IMR-90 (cell line): ENCODE data around the gene CLNK. TPM values are rescaled to one million over a fixed set of nuclear protein-coding genes. Genes with fewer than 3 reads are reported as not detected.
A peak's percentile ranks its signal among the peaks of the same experiment; 100 is the strongest.

Experiments
- ATAC-seq: fragments of 200-7000 bp; cut with Tn5 transposase; 2 replicates; pipeline ENCODE4 v1.9.1; 2020; ENCODE audit warnings: low read depth, mild to moderate bottlenecking, moderate library complexity
- BruUV-seq: library from RNA; stranded (reverse); fragments of 400-500 nt; replicated peaks from 2 replicates; lab custom pipeline; 2021; lab: Mats Ljungman, UMichigan
- CTCF ChIA-PET: fragments of 300-600 bp; formaldehyde crosslinking; extraction: SDS; loops from one replicate; lab custom pipeline; 2021; ENCODE audit warnings: antibody characterized with exemption; lab: Yijun Ruan, JAX
- POLR2A ChIA-PET: fragments of 300-600 bp; sonication (Branson Sonifier 250); formaldehyde crosslinking; loops from one replicate; lab custom pipeline; 2022; ENCODE audit warnings: antibody characterized with exemption; ENCODE audit not compliant: unreplicated experiment; lab: Charles Lee
- DNase-seq: peaks from one replicate; pipeline ENCODE4 v3.0.0; 2013
- H2AFZ ChIP-seq: replicated peaks from 2 replicates; pipeline ENCODE3; 2013; ENCODE audit warnings: low read length, mild to moderate bottlenecking; ENCODE audit not compliant: poor library complexity
- H2AK5ac ChIP-seq: 2 replicates; pipeline ENCODE4 v1.6.1; 2013; ENCODE audit warnings: low read depth, low read length, inconsistent platforms
- H2AK9ac ChIP-seq: replicated peaks from 2 replicates; pipeline ENCODE3; 2013; ENCODE audit warnings: mild to moderate bottlenecking, low read depth, low read length, moderate library complexity; ENCODE audit not compliant: poor library complexity
- H2BK120ac ChIP-seq: 2 replicates; pipeline ENCODE4 v1.6.1; 2013; ENCODE audit warnings: low read depth, low read length, inconsistent platforms
- H2BK15ac ChIP-seq: 3 replicates; pipeline ENCODE4 v1.6.1; 2013; ENCODE audit warnings: low read depth, low read length, inconsistent platforms
- H2BK20ac ChIP-seq: 2 replicates; pipeline ENCODE4 v1.6.1; 2013; ENCODE audit warnings: low read depth, mild to moderate bottlenecking, inconsistent platforms, low read length, moderate library complexity
- H2BK5ac ChIP-seq: 2 replicates; pipeline ENCODE4 v1.6.1; 2013; ENCODE audit warnings: mild to moderate bottlenecking, low read depth, low read length, inconsistent platforms; ENCODE audit not compliant: poor library complexity, severe bottlenecking
- H3K14ac ChIP-seq: replicated peaks from 2 replicates; pipeline ENCODE4 v1.6.1; 2013; ENCODE audit warnings: low read depth, low read length, inconsistent platforms
- H3K18ac ChIP-seq: 2 replicates; pipeline ENCODE4 v1.6.1; 2013; ENCODE audit warnings: low read depth, low read length, control low read depth
- H3K23ac ChIP-seq: 2 replicates; pipeline ENCODE4 v1.6.1; 2013; ENCODE audit warnings: low read depth, low read length, inconsistent platforms
- H3K27ac ChIP-seq: 2 replicates; pipeline ENCODE4 v1.5.1; 2013; ENCODE audit warnings: mild to moderate bottlenecking, control low read depth, low read length; ENCODE audit not compliant: insufficient read depth
- H3K27me3 ChIP-seq: 2 replicates; pipeline ENCODE4 v1.6.1; 2013; ENCODE audit warnings: low read length; ENCODE audit not compliant: control insufficient read depth, insufficient read depth
- H3K36me3 ChIP-seq: 2 replicates; pipeline ENCODE4 v1.6.1; 2013; ENCODE audit warnings: low read length, mixed read lengths; ENCODE audit not compliant: control insufficient read depth, insufficient read depth
- H3K4ac ChIP-seq: 2 replicates; pipeline ENCODE4 v1.6.1; 2013; ENCODE audit warnings: low read depth, low read length, inconsistent platforms
- H3K4me1 ChIP-seq: 2 replicates; pipeline ENCODE4 v1.6.1; 2013; ENCODE audit warnings: low read length, mixed read lengths; ENCODE audit not compliant: control insufficient read depth, insufficient read depth
- H3K4me2 ChIP-seq: 2 replicates; pipeline ENCODE4 v1.6.1; 2013; ENCODE audit warnings: low read depth, mild to moderate bottlenecking, control low read depth, low read length, moderate library complexity
- H3K4me3 ChIP-seq: 2 replicates; pipeline ENCODE4 v1.5.1; 2013; ENCODE audit warnings: low read depth, mild to moderate bottlenecking, control low read depth, low read length, moderate library complexity; ENCODE audit not compliant: insufficient read depth
- H3K56ac ChIP-seq: 2 replicates; pipeline ENCODE4 v1.6.1; 2013; ENCODE audit warnings: low read length, inconsistent platforms; ENCODE audit not compliant: insufficient read depth; ENCODE audit errors: extremely low read depth
- H3K79me1 ChIP-seq, 2 experiments: 2 replicates each; pipeline ENCODE4 v1.6.1; 2013; ENCODE audit warnings: low read length in 2 of 2, inconsistent platforms in 1 of 2, low read depth in 1 of 2
- H3K9ac ChIP-seq: 2 replicates; pipeline ENCODE4 v1.6.1; 2013; ENCODE audit warnings: low read depth, low read length, control low read depth
- H3K9me1 ChIP-seq: 2 replicates; pipeline ENCODE4 v1.6.1; 2013; ENCODE audit warnings: low read length, inconsistent platforms; ENCODE audit not compliant: insufficient read depth
- H3K9me3 ChIP-seq: 2 replicates; pipeline ENCODE4 v1.6.1; 2013; ENCODE audit warnings: low read length; ENCODE audit not compliant: control insufficient read depth, insufficient read depth
- H4K20me1 ChIP-seq: 2 replicates; pipeline ENCODE4 v1.6.1; 2013; ENCODE audit warnings: low read length, inconsistent platforms; ENCODE audit not compliant: insufficient read depth
- H4K5ac ChIP-seq: 2 replicates; pipeline ENCODE4 v1.6.1; 2013; ENCODE audit warnings: mild to moderate bottlenecking, low read depth, low read length, control low read depth
- H4K8ac ChIP-seq, 2 experiments: 2 replicates each; pipeline ENCODE4 v1.6.1; 2013; ENCODE audit warnings: low read depth in 2 of 2, low read length in 2 of 2, control low read depth in 1 of 2, inconsistent platforms in 1 of 2
- H4K91ac ChIP-seq: 2 replicates; pipeline ENCODE4 v1.6.1; 2013; ENCODE audit warnings: low read depth, low read length, inconsistent platforms; ENCODE audit not compliant: insufficient read depth
- CHD1 ChIP-seq: IDR thresholded peaks from 2 replicates; pipeline ENCODE4 v1.6.1; 2012; ENCODE audit warnings: low read depth, low read length, improper control_type of control experiment
- ELK1 ChIP-seq: fragments of 150-350 bp; IDR thresholded peaks from 2 replicates; pipeline ENCODE4 v1.6.1; 2016; ENCODE audit warnings: low read depth, mild to moderate bottlenecking, low read length, moderate library complexity, borderline replicate concordance
- POLR2A ChIP-seq: IDR thresholded peaks from 2 replicates; pipeline ENCODE4 v1.6.1; 2012; ENCODE audit warnings: mild to moderate bottlenecking, low read depth, low read length
- WGBS, 2 experiments: methylation state at CpG; one replicate each; pipeline versions ENCODE4 v1.1.5 to v1.1.7; 2013; ENCODE audit warnings: missing lambda C conversion rate in 2 of 2; ENCODE audit not compliant: insufficient read length in 1 of 2; ENCODE audit errors: extremely low coverage in 2 of 2; 5-methylcytosine and 5-hydroxymethylcytosine counted together
- dilution Hi-C: fragments of 300-500 bp; cut with HindIII; formaldehyde crosslinking; loops from one replicate; pipeline ENCODE4 v1.14.3; 2018; ENCODE audit warnings: low sequenced_read_pairs; ENCODE audit not compliant: unreplicated experiment
- in situ Hi-C: fragments of 300-500 bp; cut with MboI; formaldehyde crosslinking; loops from 3 replicates; pipeline ENCODE4 v1.14.3; 2019; ENCODE audit warnings: low sequenced_read_pairs, inconsistent platforms, mixed read lengths
- intact Hi-C: fragments of 100-400 bp; cut with micrococcal nuclease; formaldehyde crosslinking; loops from 2 replicates; pipeline ENCODE4 v1.10.0; 2022
- polyA plus RNA-seq, 3 experiments: library from polyadenylated mRNA; depleted of rRNA; stranded (reverse); fragments of >200 nt; gene quantifications; 2 replicates each; pipeline ENCODE4 v1.2.3, GENCODE V29; 2012; ENCODE audit warnings: low replicate concordance in 1 of 3
- total RNA-seq: library from RNA; depleted of rRNA; stranded (reverse); fragments of >200 nt; gene quantifications from 2 replicates; pipeline ENCODE4 v1.2.3, GENCODE V29; 2012

CLNK gene
- total and polyA plus RNA-seq, 2 of the 4 experiments (the other 2 are of a cell fraction): not detected

GRCh38 chr4:10662937-10663336 lies 21.6 kb downstream of the CLNK start:
- no peak overlapping the region for H4K5ac ChIP-seq
- no peak overlapping the region for H3K4me2 ChIP-seq
- no peaks in the 10 kb centered on the region for H3K9me1 ChIP-seq
- H3K36me3 ChIP-seq: no peaks in the 10 kb centered on the region
- H3K18ac ChIP-seq: no peak overlapping the region
- H3K79me1 ChIP-seq: no peaks in the 10 kb centered on the region
- in situ Hi-C loops: no loop called here
- peak overlapping the region; percentile 15 for H2AFZ ChIP-seq
- intact Hi-C loops: no loop called here
- peaks cover 2% of the 10 kb centered on the region; the same call in 1 of the 2 replicates for H3K4me1 ChIP-seq
- TF ChIP-seq ELK1: no peak
- no peak for TF ChIP-seq CHD1
- no peak for TF ChIP-seq POLR2A
- no TSS peak for BruUV-seq
- H2AK9ac ChIP-seq: no peak overlapping the region
- peaks cover 12% of the 10 kb centered on the region for H3K27me3 ChIP-seq
- no peak for ATAC-seq
- H2BK5ac ChIP-seq: no peak overlapping the region
- H2BK20ac ChIP-seq: no peak overlapping the region
- H3K56ac ChIP-seq: no peak overlapping the region
- no peak overlapping the region for H2BK120ac ChIP-seq
- no peaks in the 10 kb centered on the region for H4K20me1 ChIP-seq
- H3K14ac ChIP-seq: no peak overlapping the region
- H2AK5ac ChIP-seq: no peak overlapping the region
- H3K9ac ChIP-seq: no peak overlapping the region
- no peak overlapping the region for H4K91ac ChIP-seq
- H3K4ac ChIP-seq: no peak overlapping the region
- no CpG with 5 or more reads among the region's 5 CpGs for WGBS, 2 experiments
- no peak for DNase-seq
- H4K8ac ChIP-seq: no peak overlapping the region
- H3K27ac ChIP-seq: no peak overlapping the region
- dilution Hi-C loops: no loop called here
- no peak overlapping the region for H2BK15ac ChIP-seq
- no peak overlapping the region for H3K23ac ChIP-seq
- ChIA-PET CTCF (no interaction called here), POLR2A (no interaction called here)
- 0 out of 2 replicates have a peak, but pooled peaks cover 2% of the 10 kb centered on the region for H3K9me3 ChIP-seq
- H3K4me3 ChIP-seq: no peak overlapping the region
